GM12878 (cell line): ENCODE measurements around the gene GNAQ. TPM values are rescaled to one million over a fixed set of nuclear protein-coding genes. Genes with fewer than 3 reads are reported as not detected.
"Not testable (repeated sequence)": the region's sequence is repeated elsewhere in the genome, so short reads cannot be mapped to it uniquely, and the experiment has no call there.

ENCODE experiments used
- ATAC-seq: fragments of 200-7000 bp; cut with Tn5 transposase; 3 replicates; pipeline ENCODE4 v1.9.1; 2020; ENCODE audit warnings: mild to moderate bottlenecking, moderate library complexity
- BruUV-seq: library from RNA; stranded (reverse); fragments of 400-500 nt; replicated peaks from 2 replicates; lab custom pipeline; 2021; lab: Mats Ljungman, UMichigan
- CTCF ChIA-PET: fragments of 300-600 bp; sonication (Branson Sonifier 250); formaldehyde crosslinking; extraction: SDS; loops from one replicate; lab custom pipeline; 2021; ENCODE audit warnings: inconsistent platforms; lab: Yijun Ruan, JAX
- POLR2A ChIA-PET: fragments of 350-600 bp; formaldehyde crosslinking; extraction: SDS; loops from one replicate; lab custom pipeline; 2021; ENCODE audit warnings: inconsistent platforms; lab: Charles Lee
- RAD21 ChIA-PET: fragments of 300-600 bp; sonication (Branson Sonifier 250); formaldehyde crosslinking; loops from one replicate; lab custom pipeline; 2023; ENCODE audit warnings: antibody characterized with exemption; ENCODE audit not compliant: unreplicated experiment; lab: Charles Lee
- SMC1A ChIA-PET: fragments of 300-600 bp; sonication (Branson Sonifier 250); formaldehyde crosslinking; loops from one replicate; lab custom pipeline; 2023; ENCODE audit not compliant: unreplicated experiment, uncharacterized antibody; lab: Charles Lee
- DNase-seq: peaks from one replicate; pipeline ENCODE4 v3.0.0-alpha.2; 2011; ENCODE audit warnings: low read depth, low spot score
- FAIRE-seq: peaks from 3 replicates; lab custom pipeline; 2011; peaks lifted over from hg19 to GRCh38; lab: Jason Lieb, UNC
- H2AFZ ChIP-seq: 2 replicates; pipeline ENCODE4 v1.6.0; 2011; ENCODE audit warnings: low read depth, low read length, control low read depth; ENCODE audit not compliant: control insufficient read depth
- H3K27ac ChIP-seq: 2 replicates; pipeline ENCODE4 v1.5.1; 2011; ENCODE audit warnings: control low read depth; ENCODE audit not compliant: control insufficient read depth, insufficient read depth
- H3K27me3 ChIP-seq, 2 experiments: replicated peaks in 1 of 2; 2 replicates each; pipeline versions ENCODE4 v1.6.0 to v1.6.1; 2011; ENCODE audit warnings: low read length in 1 of 2; ENCODE audit not compliant: control insufficient read depth in 2 of 2, insufficient read depth in 2 of 2
- H3K36me3 ChIP-seq, 2 experiments: 2 replicates each; pipeline ENCODE4 v1.5.1; 2011; ENCODE audit warnings: low read length in 1 of 2; ENCODE audit not compliant: control insufficient read depth in 2 of 2, insufficient read depth in 2 of 2
- H3K4me1 ChIP-seq: 2 replicates; pipeline ENCODE4 v1.6.1; 2011; ENCODE audit warnings: mild to moderate bottlenecking, low read length, moderate library complexity, mixed read lengths; ENCODE audit not compliant: control insufficient read depth, insufficient read depth
- H3K4me2 ChIP-seq: 2 replicates; pipeline ENCODE4 v1.6.0; 2011; ENCODE audit warnings: control low read depth; ENCODE audit not compliant: control insufficient read depth, insufficient read depth
- H3K4me3 ChIP-seq: fragments of 200-600 bp; sonication (generic); 2 replicates; pipeline ENCODE4 v1.5.1; 2016
- H3K79me2 ChIP-seq: 2 replicates; pipeline ENCODE4 v1.6.0; 2011; ENCODE audit warnings: low read length; ENCODE audit not compliant: control insufficient read depth, insufficient read depth
- H3K9ac ChIP-seq: 2 replicates; pipeline ENCODE4 v1.8.0; 2011; ENCODE audit warnings: low read length, control low read depth, mixed read lengths; ENCODE audit not compliant: control insufficient read depth, insufficient read depth
- H3K9me3 ChIP-seq: replicated peaks from 3 replicates; pipeline ENCODE4 v1.5.1; 2011; ENCODE audit warnings: mild to moderate bottlenecking, low read length; ENCODE audit not compliant: control insufficient read depth, insufficient read depth
- H4K20me1 ChIP-seq: 2 replicates; pipeline ENCODE4 v1.6.0; 2011; ENCODE audit not compliant: control insufficient read depth, insufficient read depth
- BCL11A ChIP-seq: IDR thresholded peaks from 2 replicates; pipeline ENCODE4 v1.6.1; 2011; ENCODE audit warnings: low read depth, low read length
- CBX3 ChIP-seq: fragments of 200-600 bp; sonication (generic); IDR thresholded peaks from 2 replicates; pipeline ENCODE4 v1.6.1; 2016; ENCODE audit warnings: low read depth, borderline replicate concordance
- E4F1 ChIP-seq: fragments of 450-650 bp; IDR thresholded peaks from 2 replicates; pipeline ENCODE4 v1.6.1; 2018; ENCODE audit warnings: borderline replicate concordance, mild to moderate bottlenecking; ENCODE audit not compliant: partially characterized antibody
- FOS ChIP-seq: IDR thresholded peaks from 3 replicates; pipeline ENCODE4 v1.6.1; 2011; ENCODE audit warnings: borderline replicate concordance; ENCODE audit not compliant: insufficient read length; ENCODE audit errors: extremely low read depth
- PRDM15 ChIP-seq: fragments of 450-650 bp; formaldehyde crosslinking; IDR thresholded peaks from 2 replicates; pipeline ENCODE4 v1.4.0; 2020; ENCODE audit warnings: mild to moderate bottlenecking, moderate library complexity
- SP1 ChIP-seq: IDR thresholded peaks from one replicate; pipeline ENCODE4 v1.6.1; 2011; ENCODE audit warnings: low read depth, low read length
- ZNF384 ChIP-seq: IDR thresholded peaks from 2 replicates; pipeline ENCODE4 v1.6.1; 2012; ENCODE audit warnings: low read depth, mild to moderate bottlenecking, low read length, improper control_type of control experiment, borderline replicate concordance
- ZZZ3 ChIP-seq: IDR thresholded peaks from 2 replicates; pipeline ENCODE4 v1.6.1; 2011; ENCODE audit warnings: low read depth; ENCODE audit not compliant: control insufficient read depth, insufficient read length
- WGBS: methylation state at CpG from one replicate; pipeline ENCODE4 v1.1.6; 2016; ENCODE audit warnings: low lambda C conversion rate; ENCODE audit not compliant: insufficient replicate concordance, insufficient coverage; ENCODE audit errors: missing lambda C conversion rate; 5-methylcytosine and 5-hydroxymethylcytosine counted together
- in situ Hi-C: fragments of 300-500 bp; cut with MboI; formaldehyde crosslinking; loops from 9 replicates; pipeline ENCODE4 v1.14.3; 2018; ENCODE audit warnings: mixed read lengths
- intact Hi-C: fragments of 100-400 bp; cut with micrococcal nuclease; formaldehyde crosslinking; loops from one replicate; pipeline ENCODE4 v1.14.2; 2022; ENCODE audit not compliant: unreplicated experiment
- polyA plus RNA-seq, 11 experiments: library from polyadenylated mRNA; depleted of rRNA in 4 of 11; unstranded in 6 of 11; stranded (reverse) in 5 of 11; fragments of >200 nt; fragmentation: Nextera tagmentation in 4 of 11; fragmentation: Illumina TruSeq in 1 of 11; extraction: Ambion mirVana in 4 of 11; extraction: Trizol in 1 of 11; gene quantifications; 1 replicate in 1 of 11; 2 replicates in 10 of 11; pipeline versions ENCODE4 v1.2.1 to v1.2.3, GENCODE V29; 2011 to 2016; ENCODE audit warnings: inconsistent platforms in 2 of 11, missing spikeins in 2 of 11, low read depth in 1 of 11
- total RNA-seq, 4 experiments: library from RNA; depleted of rRNA in 3 of 4; stranded (reverse); fragments of >200 nt in 3 of 4; fragmentation: Illumina TruSeq in 1 of 4; extraction: Trizol in 1 of 4; gene quantifications; 2 replicates each; pipeline versions ENCODE4 v1.2.1 to v1.2.3, GENCODE V29; 2013 to 2021

GNAQ gene
- total and polyA plus RNA-seq, 10 of the 15 experiments (the other 5 are each of a cell fraction or from before 2014, with no cell fraction given) = 0.15 to 47.2 (median 0.49) TPM

- DNase-seq, H3K4me1 ChIP-seq, H3K36me3 ChIP-seq, BruUV-seq, ATAC-seq, H4K20me1 ChIP-seq, H3K27me3 ChIP-seq, H3K4me3 ChIP-seq, H2AFZ ChIP-seq, intact Hi-C loops, H3K79me2 ChIP-seq, H3K9ac ChIP-seq, H3K4me2 ChIP-seq, H3K27ac ChIP-seq, H3K9me3 ChIP-seq, in situ Hi-C loops, POLR2A ChIA-PET: not testable (repeated sequence)
- ChIA-PET RAD21 (interaction anchor here (0.6 to 1.4 kb wide), 2 partner anchors 43 to 318 kb away, joined by 3 read pairs; no protein-coding TSS in a partner anchor), SMC1A (interaction anchor here (1.2 kb wide), 1 partner anchor 11 kb away, joined by 3 read pairs; no protein-coding TSS in a partner anchor), CTCF (interaction anchor here (0.6 to 1.7 kb wide), 4 partner anchors 13 to 521 kb away, joined by 3 to 5 read pairs (median 4); no protein-coding TSS in a partner anchor)
- FAIRE-seq = peak; percentile 81
- 25% methylated on average over 4 of the region's 5 CpGs for WGBS
These were observed 313.9 kb downstream of the GNAQ start for GRCh38 chr9:77717608-77718297.

- 0% methylated on average over 4 of the region's 4 CpGs for WGBS
- BruUV-seq = no TSS peak
- FAIRE-seq = no peak
- TF ChIP-seq FOS (no peak), BCL11A (no peak), ZNF384 (no peak), E4F1 (no peak), ZZZ3 (no peak), PRDM15 (CRISPR knock-in tag) (no peak), SP1 (no peak), CBX3 (no peak)
These were observed 317.5 kb downstream of the GNAQ start for GRCh38 chr9:77714077-77714549.

More at GRCh38 chr9:77714077-77714549, 317.5 kb downstream of the GNAQ start:
- H3K36me3 ChIP-seq = no peaks in the 10 kb centered on the region
- H3K9ac ChIP-seq = no peak overlapping the region
- no peaks in the 10 kb centered on the region for H4K20me1 ChIP-seq
- intact Hi-C loops = no loop called here
- POLR2A ChIA-PET = no interaction called here
- H2AFZ ChIP-seq = no peak overlapping the region
- SMC1A ChIA-PET = no interaction called here
- H3K4me2 ChIP-seq = no peak overlapping the region
- H3K79me2 ChIP-seq = no peaks in the 10 kb centered on the region
- CTCF ChIA-PET = interaction anchor here (1.0 kb wide), 1 partner anchor 38 kb away, joined by 4 read pairs; no protein-coding TSS in a partner anchor
- H3K9me3 ChIP-seq = no peaks in the 10 kb centered on the region
- H3K4me3 ChIP-seq = no peak overlapping the region
- in situ Hi-C loops = no loop called here
- no peaks in the 10 kb centered on the region for H3K4me1 ChIP-seq
- no peak overlapping the region for H3K27ac ChIP-seq
- H3K27me3 ChIP-seq = no peaks in the 10 kb centered on the region
- DNase-seq (no peak), ATAC-seq (no peak)
- RAD21 ChIA-PET = no interaction called here
